ENCODE data around the gene CFAP20.

DNA sequence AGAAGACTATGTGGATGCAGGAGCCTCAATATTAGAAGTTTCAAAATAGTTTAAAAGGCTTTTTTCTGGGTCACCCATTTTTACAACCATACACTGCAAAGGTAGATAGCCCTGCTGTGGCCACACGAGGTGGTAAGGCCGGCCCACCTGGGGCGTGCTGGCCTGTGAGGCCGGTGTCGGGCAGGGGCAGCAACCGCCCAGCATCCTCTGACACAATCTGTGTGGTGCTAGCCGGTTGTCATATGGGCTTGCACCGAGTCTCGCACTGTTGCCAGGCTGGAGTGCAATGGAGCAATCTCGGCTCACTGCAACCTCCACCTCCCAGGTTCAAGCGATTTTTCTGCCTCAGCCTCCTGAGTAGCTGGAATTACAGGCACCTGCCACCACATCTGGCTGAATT, 44.0 kb downstream of the CFAP20 start:
- TF ChIP-seq, protein P1, sequence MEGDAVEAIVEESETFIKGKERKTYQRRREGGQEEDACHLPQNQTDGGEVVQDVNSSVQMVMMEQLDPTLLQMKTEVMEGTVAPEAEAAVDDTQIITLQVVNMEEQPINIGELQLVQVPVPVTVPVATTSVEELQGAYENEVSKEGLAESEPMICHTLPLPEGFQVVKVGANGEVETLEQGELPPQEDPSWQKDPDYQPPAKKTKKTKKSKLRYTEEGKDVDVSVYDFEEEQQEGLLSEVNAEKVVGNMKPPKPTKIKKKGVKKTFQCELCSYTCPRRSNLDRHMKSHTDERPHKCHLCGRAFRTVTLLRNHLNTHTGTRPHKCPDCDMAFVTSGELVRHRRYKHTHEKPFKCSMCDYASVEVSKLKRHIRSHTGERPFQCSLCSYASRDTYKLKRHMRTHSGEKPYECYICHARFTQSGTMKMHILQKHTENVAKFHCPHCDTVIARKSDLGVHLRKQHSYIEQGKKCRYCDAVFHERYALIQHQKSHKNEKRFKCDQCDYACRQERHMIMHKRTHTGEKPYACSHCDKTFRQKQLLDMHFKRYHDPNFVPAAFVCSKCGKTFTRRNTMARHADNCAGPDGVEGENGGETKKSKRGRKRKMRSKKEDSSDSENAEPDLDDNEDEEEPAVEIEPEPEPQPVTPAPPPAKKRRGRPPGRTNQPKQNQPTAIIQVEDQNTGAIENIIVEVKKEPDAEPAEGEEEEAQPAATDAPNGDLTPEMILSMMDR (conservative IDR thresholded peaks at IDR 0.05; ENCODE audit: low read depth, low read length), result no peak
- TF ChIP-seq EZH2 (IDR thresholded peaks at IDR 0.05; ENCODE audit: low read length, unreplicated experiment), result no peak
- no peak for TF ChIP-seq EZH2phosphoT487 (IDR thresholded peaks at IDR 0.05; ENCODE audit: borderline replicate concordance, low read length)
